ENCODE results near the gene HFE.

GRCh38 chr6:26124781-26125685 is 37.8 kb downstream of the HFE start:
- TF ChIP-seq CTCF (IDR thresholded peaks at IDR 0.05) (no peak), POLR2A (IDR thresholded peaks at IDR 0.05) (peak in 1 of 2 donors; percentile 26)

All from adrenal gland (tissue), 5 donors.